Tibial nerve (tissue), 4 donors: Measurements from ENCODE around the gene B3GALT6. TPM values are rescaled to one million over a fixed set of nuclear protein-coding genes. Genes with fewer than 3 reads are reported as not detected.

Source experiments
- DNase-seq, 2 donors: peaks; one replicate each; pipeline ENCODE4 v3.0.0-alpha.2; 2019; ENCODE audit warnings: low spot score in 2 of 2
- H3K27ac ChIP-seq, 4 donors: fragments of 200-600 bp; sonication (generic) in 3 of 4; one replicate each; pipeline ENCODE4 v1.5.1; 2017 to 2019; ENCODE audit warnings: mild to moderate bottlenecking in 1 of 4
- H3K27me3 ChIP-seq, 2 donors: fragments of 200-600 bp; sonication (generic) in 1 of 2; one replicate each; pipeline versions ENCODE4 v1.5.1 to v1.6.0; 2017 to 2019
- H3K36me3 ChIP-seq, 3 donors: fragments of 200-600 bp; sonication (generic); one replicate each; pipeline ENCODE4 v1.5.1; 2018 to 2019
- H3K4me1 ChIP-seq, 4 donors: fragments of 200-600 bp; sonication (generic) in 3 of 4; one replicate each; pipeline ENCODE4 v1.5.1; 2017 to 2019
- H3K4me3 ChIP-seq, 4 donors: fragments of 200-600 bp; sonication (generic) in 3 of 4; one replicate each; pipeline ENCODE4 v1.5.1; 2017 to 2019; ENCODE audit warnings: mild to moderate bottlenecking in 1 of 4, moderate library complexity in 1 of 4
- H3K9me3 ChIP-seq, 4 donors: fragments of 200-600 bp; sonication (generic) in 3 of 4; one replicate each; pipeline ENCODE4 v1.5.1; 2017 to 2019
- EP300 ChIP-seq, 2 donors: sonication (generic); formaldehyde crosslinking; IDR thresholded peaks; one replicate each; pipeline ENCODE4 v1.6.1; 2017; ENCODE audit warnings: antibody characterized with exemption in 2 of 2, mild to moderate bottlenecking in 1 of 2
- POLR2A ChIP-seq, 2 donors: fragments of 450-650 bp; IDR thresholded peaks; one replicate each; pipeline ENCODE4 v1.6.1; 2017; ENCODE audit warnings: antibody characterized with exemption in 2 of 2, mild to moderate bottlenecking in 2 of 2, moderate library complexity in 2 of 2
- WGBS, 2 donors: methylation state at CpG; one replicate each; pipeline ENCODE4 v1.1.5; 2018; 5-methylcytosine and 5-hydroxymethylcytosine counted together
- total RNA-seq, 4 donors: library from RNA; depleted of rRNA; stranded (reverse); fragments of >200 nt; gene quantifications; one replicate each; pipeline ENCODE4 v1.1.0, GENCODE V29; 2016
- TF ChIP-seq, protein P1 (sequence below), 5 experiments: fragments of 200-600 bp in 3 of 5; fragments of 450-650 bp in 2 of 5; sonication (generic) in 3 of 5; IDR thresholded peaks; one replicate each; pipeline ENCODE4 v1.5.1; 2016 to 2019; ENCODE audit warnings: antibody characterized with exemption in 5 of 5, mild to moderate bottlenecking in 3 of 5, moderate library complexity in 2 of 5

The B3GALT6 gene
- total RNA-seq, 4 donors from 2014 or later: 13.3 to 24.0 (median 21.4) TPM

DNA sequence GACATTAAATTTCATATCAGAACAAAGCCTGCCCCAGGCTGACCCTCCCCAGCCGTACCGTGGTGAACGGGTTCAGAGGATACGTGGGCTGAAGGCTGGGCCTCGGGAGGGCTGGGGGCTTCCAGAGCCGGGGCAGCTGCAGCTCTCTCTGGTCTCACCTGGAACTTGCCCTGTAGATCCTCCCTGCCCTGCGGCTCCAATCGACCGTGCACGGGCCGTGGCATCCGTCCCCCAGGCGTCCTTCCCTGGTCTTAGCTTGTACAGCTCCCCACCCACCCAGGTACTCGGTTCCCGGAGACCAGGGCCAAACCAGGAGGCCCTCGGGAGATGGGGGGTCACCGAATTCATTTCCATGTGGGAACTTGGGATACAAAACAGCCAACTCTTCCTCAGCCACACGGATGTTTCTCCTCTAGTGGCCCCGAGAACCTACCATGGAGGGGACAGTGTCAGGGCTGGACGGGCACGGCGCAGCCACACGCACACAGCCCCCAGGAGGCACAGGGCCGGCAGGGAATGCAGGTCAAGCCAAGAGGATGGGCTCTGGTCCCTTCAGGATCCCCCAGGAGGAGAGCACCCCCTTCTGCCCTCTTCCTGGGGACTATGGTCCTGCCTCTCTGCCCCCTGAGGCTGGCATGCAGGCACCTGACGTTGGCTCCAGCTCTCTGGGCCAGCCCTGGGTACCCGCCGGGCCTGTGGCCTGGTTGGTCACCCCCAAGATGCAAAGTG, 3.1 kb downstream of the B3GALT6 start:
- Histone ChIP-seq H3K9me3 (no peaks in the 10 kb centered on the region), H3K4me1 (peaks cover 0 to 61% (median 19%) of the 10 kb centered on the region in 4 donors), H3K4me3 (no peak overlapping the region), H3K36me3 (peaks cover 0 to 35% (median 0%) of the 10 kb centered on the region in 3 donors), H3K27me3 (peaks cover 0 to 34% of the 10 kb centered on the region in 2 donors), H3K27ac (no peak overlapping the region)
- DNase-seq: no peak
- TF ChIP-seq POLR2A (IDR thresholded peaks at IDR 0.05): no peak
- TF ChIP-seq, protein P1, sequence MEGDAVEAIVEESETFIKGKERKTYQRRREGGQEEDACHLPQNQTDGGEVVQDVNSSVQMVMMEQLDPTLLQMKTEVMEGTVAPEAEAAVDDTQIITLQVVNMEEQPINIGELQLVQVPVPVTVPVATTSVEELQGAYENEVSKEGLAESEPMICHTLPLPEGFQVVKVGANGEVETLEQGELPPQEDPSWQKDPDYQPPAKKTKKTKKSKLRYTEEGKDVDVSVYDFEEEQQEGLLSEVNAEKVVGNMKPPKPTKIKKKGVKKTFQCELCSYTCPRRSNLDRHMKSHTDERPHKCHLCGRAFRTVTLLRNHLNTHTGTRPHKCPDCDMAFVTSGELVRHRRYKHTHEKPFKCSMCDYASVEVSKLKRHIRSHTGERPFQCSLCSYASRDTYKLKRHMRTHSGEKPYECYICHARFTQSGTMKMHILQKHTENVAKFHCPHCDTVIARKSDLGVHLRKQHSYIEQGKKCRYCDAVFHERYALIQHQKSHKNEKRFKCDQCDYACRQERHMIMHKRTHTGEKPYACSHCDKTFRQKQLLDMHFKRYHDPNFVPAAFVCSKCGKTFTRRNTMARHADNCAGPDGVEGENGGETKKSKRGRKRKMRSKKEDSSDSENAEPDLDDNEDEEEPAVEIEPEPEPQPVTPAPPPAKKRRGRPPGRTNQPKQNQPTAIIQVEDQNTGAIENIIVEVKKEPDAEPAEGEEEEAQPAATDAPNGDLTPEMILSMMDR (IDR thresholded peaks at IDR 0.05): no peak
- TF ChIP-seq EP300 (IDR thresholded peaks at IDR 0.05): no peak
- WGBS, 2 donors: 83% methylated on average over 27 of the region's 27 CpGs

DNA sequence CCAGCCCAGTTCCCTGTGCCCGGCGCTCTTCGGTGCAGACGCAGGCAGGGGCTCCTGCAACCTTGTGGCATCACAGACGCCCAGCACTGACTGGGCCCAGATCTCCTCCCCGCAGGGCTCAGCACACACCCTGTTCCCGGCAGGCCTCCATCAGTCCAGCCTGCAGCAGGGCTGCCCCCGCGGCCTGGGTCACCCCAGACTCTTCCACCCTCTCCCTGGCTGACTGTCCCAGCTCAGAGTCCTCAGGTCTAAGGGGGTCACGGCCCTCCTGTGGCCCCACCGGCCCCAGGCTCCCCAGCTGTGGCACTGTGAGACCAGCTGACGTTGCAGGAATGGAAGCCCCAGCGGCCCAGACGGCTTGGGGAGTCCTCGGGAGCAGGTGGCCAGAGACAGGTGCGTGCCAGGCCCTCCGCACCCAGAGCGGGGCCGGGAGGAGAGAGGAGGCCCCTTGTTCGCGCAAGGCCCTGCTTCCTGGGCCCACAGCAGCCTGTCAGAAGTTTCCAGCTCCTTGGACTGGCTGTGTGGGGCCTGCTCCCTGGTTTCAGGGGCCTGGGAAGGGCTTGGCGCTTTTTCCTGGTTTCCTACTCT, 4.2 kb downstream of the B3GALT6 start:
- Histone ChIP-seq H3K27me3 (peaks cover 0 to 45% of the 10 kb centered on the region in 2 donors), H3K4me1 (peaks cover 0 to 51% (median 11%) of the 10 kb centered on the region in 4 donors), H3K36me3 (peaks cover 0 to 35% (median 0%) of the 10 kb centered on the region in 3 donors), H3K4me3 (no peak overlapping the region), H3K9me3 (no peaks in the 10 kb centered on the region), H3K27ac (no peak overlapping the region)
- TF ChIP-seq EP300 (IDR thresholded peaks at IDR 0.05) (no peak), POLR2A (IDR thresholded peaks at IDR 0.05) (no peak)
- TF ChIP-seq, protein P1 (IDR thresholded peaks at IDR 0.05): no peak
- whole genome bisulfite sequencing, 2 donors: 66 to 74% methylated on average over 13 to 17 of the region's 22 CpGs
- no peak for DNase-seq

DNA sequence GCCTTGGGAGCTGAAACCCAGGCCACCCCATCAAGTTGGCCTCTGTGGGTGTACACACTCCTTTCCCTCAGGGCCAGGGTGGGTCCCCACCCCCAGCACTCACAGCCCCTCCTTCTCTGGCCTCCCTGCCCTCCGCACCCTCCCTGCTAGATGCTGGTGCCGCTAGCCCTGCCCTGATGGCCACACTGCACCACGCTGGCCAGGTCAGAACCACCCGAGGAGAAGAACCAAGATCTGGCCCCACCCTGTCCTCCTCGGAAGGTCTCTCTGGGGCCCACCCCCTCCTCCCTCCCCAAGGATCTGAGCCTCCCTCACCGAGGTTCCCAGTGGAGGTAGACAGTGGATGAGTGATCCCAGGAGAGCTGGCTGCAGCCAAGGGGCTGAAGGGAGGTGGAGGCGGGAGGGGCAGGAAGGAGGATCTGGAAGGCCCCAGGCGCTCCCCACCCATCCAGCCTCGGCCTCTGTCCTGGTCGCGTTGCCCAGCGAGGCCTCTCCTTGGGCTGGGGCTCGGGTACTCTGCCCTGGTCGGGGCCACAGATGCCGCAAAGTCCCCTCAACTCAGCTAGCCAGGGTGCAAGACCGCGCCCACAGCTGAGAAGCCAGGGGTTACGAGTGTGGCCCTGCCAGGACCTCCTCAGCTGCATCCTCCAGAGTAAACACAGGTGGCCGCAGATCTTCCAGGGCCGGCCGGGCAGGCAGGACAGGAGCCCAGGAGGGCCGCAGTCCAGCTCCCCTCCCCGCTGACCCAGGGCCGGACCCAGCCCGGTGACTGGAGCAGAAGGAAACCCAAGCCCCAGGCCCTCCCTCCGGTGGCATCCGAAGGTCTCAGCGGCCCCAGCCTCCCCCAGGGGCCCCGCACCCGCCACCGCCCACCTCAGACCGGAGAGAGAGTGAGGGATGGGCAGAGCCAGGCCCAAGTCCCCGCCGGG, 5.2 kb downstream of the B3GALT6 start:
- WGBS, 2 donors: 30 to 49% methylated on average over 24 to 25 of the region's 34 CpGs
- no peak overlapping the region for H3K27ac ChIP-seq

DNA sequence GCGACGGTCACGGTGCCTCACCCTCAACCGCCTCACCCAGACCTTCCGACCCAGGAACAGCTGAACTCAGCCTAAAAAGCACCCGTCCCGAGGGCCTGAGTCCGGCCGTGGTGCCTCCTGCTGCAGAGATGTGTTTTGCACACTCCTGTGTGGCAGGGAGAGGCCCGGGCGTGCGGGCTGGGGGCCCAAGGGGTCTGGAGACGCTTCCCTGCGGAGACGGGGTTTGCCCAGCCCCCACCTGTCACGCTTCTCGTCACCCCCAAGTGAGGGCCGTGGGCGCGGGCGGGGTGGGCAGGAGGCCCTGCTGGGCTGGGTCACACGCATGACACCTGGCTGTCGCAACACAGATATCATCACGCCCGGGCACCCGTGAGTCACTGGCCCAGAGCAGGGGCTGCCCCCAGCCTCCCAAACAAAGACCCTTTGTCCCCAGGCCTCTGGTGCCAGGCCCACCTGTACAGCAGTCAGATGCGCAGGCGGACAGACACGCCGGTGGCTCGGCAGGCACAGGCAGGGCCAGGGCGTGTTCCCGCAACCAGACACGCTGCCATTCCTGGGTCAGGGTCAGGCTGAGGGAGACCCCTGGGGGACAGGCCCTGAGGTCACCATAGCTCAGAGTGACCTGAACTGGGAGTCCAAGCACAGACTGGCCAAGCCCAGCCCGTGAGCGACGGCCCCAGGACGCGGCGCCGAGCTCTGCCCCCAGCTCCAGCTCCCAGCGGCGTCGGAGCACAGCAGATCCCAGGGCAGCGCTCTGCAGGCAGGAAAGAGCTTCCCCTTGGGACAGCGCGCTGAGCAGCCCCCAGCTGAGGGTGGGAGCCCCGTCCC, 6.1 kb downstream of the B3GALT6 start:
- DNase-seq: no peak
- WGBS, 2 donors: 36 to 40% methylated on average over 1 to 26 of the region's 48 CpGs
- peaks cover 0 to 62% of the 10 kb centered on the region in 2 donors for H3K27me3 ChIP-seq
- no peak overlapping the region for H3K4me3 ChIP-seq
- H3K4me1 ChIP-seq: peaks cover 0 to 44% (median 9%) of the 10 kb centered on the region in 4 donors
- peaks cover 0 to 51% (median 0%) of the 10 kb centered on the region in 3 donors for H3K36me3 ChIP-seq
- no peak for TF ChIP-seq EP300 (IDR thresholded peaks at IDR 0.05)
- H3K27ac ChIP-seq: no peak overlapping the region
- no peaks in the 10 kb centered on the region for H3K9me3 ChIP-seq

More for the DNA sequence above, 5.2 kb downstream of the B3GALT6 start:
- no peaks in the 10 kb centered on the region for H3K9me3 ChIP-seq
- peaks cover 0 to 51% (median 11%) of the 10 kb centered on the region in 4 donors for H3K4me1 ChIP-seq
- peaks cover 0 to 44% (median 0%) of the 10 kb centered on the region in 3 donors for H3K36me3 ChIP-seq
- no peak overlapping the region for H3K4me3 ChIP-seq
- TF ChIP-seq, protein P1 (IDR thresholded peaks at IDR 0.05): no peak
- no peak for TF ChIP-seq POLR2A (IDR thresholded peaks at IDR 0.05)
- no peak for TF ChIP-seq EP300 (IDR thresholded peaks at IDR 0.05)
- DNase-seq: no peak
- H3K27me3 ChIP-seq: peaks cover 0 to 54% of the 10 kb centered on the region in 2 donors
